ENCODE data around the gene ZNF521.

Gene ZNF521

GRCh38 chr18:25250474-25250851, 101.5 kb downstream of the ZNF521 start:
- DNase-seq (ENCODE audit: low read depth): no peak

GRCh38 chr18:25248755-25249154, 103.2 kb downstream of the ZNF521 start:
- no peak for DNase-seq (ENCODE audit: low read depth)

- peak; percentile 30 for DNase-seq (ENCODE audit: low read depth)
Observed at GRCh38 chr18:25247725-25248124, 104.2 kb downstream of the ZNF521 start.

- no peak for DNase-seq (ENCODE audit: low read depth)
Observed at GRCh38 chr18:25244924-25245698, 106.9 kb downstream of the ZNF521 start.

GRCh38 chr18:25244170-25244569, 107.8 kb downstream of the ZNF521 start:
- DNase-seq (ENCODE audit: low read depth): no peak

- DNase-seq (ENCODE audit: low read depth): no peak
Observed at GRCh38 chr18:25243754-25244153, 108.2 kb downstream of the ZNF521 start.

GRCh38 chr18:25243257-25243656, 108.7 kb downstream of the ZNF521 start:
- DNase-seq (ENCODE audit: low read depth): no peak

- DNase-seq (ENCODE audit: low read depth): no peak
Observed at GRCh38 chr18:25240420-25240770, 111.6 kb downstream of the ZNF521 start.

GRCh38 chr18:25239581-25240419, 112.2 kb downstream of the ZNF521 start:
- no peak for DNase-seq (ENCODE audit: low read depth)

- no peak for DNase-seq (ENCODE audit: low read depth)
Observed at GRCh38 chr18:25239151-25239550, 112.8 kb downstream of the ZNF521 start.

- DNase-seq (ENCODE audit: low read depth): no peak
Observed at GRCh38 chr18:25237571-25238267, 114.2 kb downstream of the ZNF521 start.

- no peak for DNase-seq (ENCODE audit: low read depth)
Observed at GRCh38 chr18:25236736-25237135, 115.2 kb downstream of the ZNF521 start.

GRCh38 chr18:25235401-25236042, 116.4 kb downstream of the ZNF521 start:
- no peak for DNase-seq (ENCODE audit: low read depth)

- DNase-seq (ENCODE audit: low read depth): no peak
Observed at GRCh38 chr18:25234740-25235345, 117.1 kb downstream of the ZNF521 start.

GRCh38 chr18:25234322-25234639, 117.7 kb downstream of the ZNF521 start:
- DNase-seq (ENCODE audit: low read depth): no peak

- DNase-seq (ENCODE audit: low read depth): peak; percentile 75
Observed at GRCh38 chr18:25233528-25234321, 118.2 kb downstream of the ZNF521 start.

- DNase-seq (ENCODE audit: low read depth): no peak
Observed at GRCh38 chr18:25231327-25231691, 120.7 kb downstream of the ZNF521 start.

- peak; percentile 94 for DNase-seq (ENCODE audit: low read depth)
Observed at GRCh38 chr18:25230658-25231326, 121.2 kb downstream of the ZNF521 start.

- DNase-seq (ENCODE audit: low read depth): no peak
Observed at GRCh38 chr18:25229920-25230319, 122.0 kb downstream of the ZNF521 start.

- DNase-seq (ENCODE audit: low read depth): peak; percentile 76
Observed at GRCh38 chr18:25229081-25229480, 122.9 kb downstream of the ZNF521 start.

GRCh38 chr18:25228410-25228809, 123.6 kb downstream of the ZNF521 start:
- DNase-seq (ENCODE audit: low read depth): no peak

Measured in fibroblast of gingiva (primary cell).